Upper lobe of left lung (tissue), 6 donors: ENCODE data around the gene CYP2J2. TPM values are rescaled to one million over a fixed set of nuclear protein-coding genes. Genes with fewer than 3 reads are reported as not detected.
"Not testable (repeated sequence)": the region's sequence is repeated elsewhere in the genome, so short reads cannot be mapped to it uniquely, and the experiment has no call there.

Source experiments
- ATAC-seq, 2 donors: fragments of 200-7000 bp; cut with Tn5 transposase; one replicate each; pipeline ENCODE4 v1.9.1; 2022; ENCODE audit warnings: mild to moderate bottlenecking in 2 of 2, moderate library complexity in 2 of 2; ENCODE audit not compliant: low FRiP score in 2 of 2
- DNase-seq, 2 donors: peaks; one replicate each; pipeline ENCODE4 v3.0.0-alpha.2; 2019 to 2020
- H3K27ac ChIP-seq, 4 donors: fragments of 200-600 bp; sonication (generic); one replicate each; pipeline ENCODE4 v1.5.1; 2016 to 2019
- H3K27me3 ChIP-seq, 4 donors: fragments of 200-600 bp; sonication (generic); one replicate each; pipeline ENCODE4 v1.5.1; 2017 to 2019
- H3K36me3 ChIP-seq, 4 donors: fragments of 200-600 bp; sonication (generic); one replicate each; pipeline ENCODE4 v1.5.1; 2016 to 2019
- H3K4me1 ChIP-seq, 4 donors: fragments of 200-600 bp; sonication (generic); one replicate each; pipeline ENCODE4 v1.5.1; 2018 to 2019
- H3K4me3 ChIP-seq, 4 donors: fragments of 200-600 bp; sonication (generic); one replicate each; pipeline ENCODE4 v1.5.1; 2017 to 2019; ENCODE audit warnings: mild to moderate bottlenecking in 2 of 4, moderate library complexity in 1 of 4
- H3K9me3 ChIP-seq, 4 donors: fragments of 200-600 bp; sonication (generic); one replicate each; pipeline ENCODE4 v1.5.1; 2018 to 2019
- EP300 ChIP-seq, 4 donors: sonication (generic); formaldehyde crosslinking; IDR thresholded peaks; one replicate each; pipeline ENCODE4 v1.5.1; 2017; ENCODE audit warnings: antibody characterized with exemption in 4 of 4, control low read depth in 2 of 4
- POLR2A ChIP-seq, 4 donors: fragments of 450-650 bp; IDR thresholded peaks; one replicate each; pipeline ENCODE4 v1.5.1; 2016 to 2017; ENCODE audit warnings: antibody characterized with exemption in 4 of 4, mild to moderate bottlenecking in 2 of 4
- POLR2AphosphoS5 ChIP-seq, 2 donors: sonication (generic); formaldehyde crosslinking; IDR thresholded peaks; one replicate each; pipeline ENCODE4 v1.5.1; 2017; ENCODE audit warnings: antibody characterized with exemption in 2 of 2
- WGBS, 2 donors: methylation state at CpG; one replicate each; pipeline ENCODE4 v1.1.5; 2017 to 2018; 5-methylcytosine and 5-hydroxymethylcytosine counted together
- total RNA-seq, 6 donors: library from RNA; depleted of rRNA in 4 of 6; stranded (reverse); fragments of >200 nt in 4 of 6; gene quantifications; one replicate each; pipeline versions ENCODE4 v1.1.0 to v1.2.1, GENCODE V29; 2016 to 2021
- TF ChIP-seq, protein P1 (sequence below), 6 experiments: fragments of 450-650 bp in 4 of 6; fragments of 200-600 bp in 2 of 6; sonication (generic) in 2 of 6; IDR thresholded peaks; one replicate each; pipeline ENCODE4 v1.5.1; 2016 to 2019; ENCODE audit warnings: antibody characterized with exemption in 6 of 6
- donor health status: DM: no; HTN: no; CAD: no; lungs with moderate emphysema.
- donor health status: DM: no; HTN: yes; CAD: no; lungs with severe emphysema.

Gene CYP2J2
- total RNA-seq, 6 donors from 2014 or later = 1.4 to 13.1 (median 1.8) TPM

GRCh38 chr1:59857679-59858354 is 68.8 kb downstream of the CYP2J2 start:
- ATAC-seq = no peak
- no peaks in the 10 kb centered on the region for H3K9me3 ChIP-seq
- H3K27me3 ChIP-seq = no peaks in the 10 kb centered on the region
- no peaks in the 10 kb centered on the region for H3K4me1 ChIP-seq
- H3K27ac ChIP-seq = no peak overlapping the region
- H3K4me3 ChIP-seq = no peak overlapping the region
- DNase-seq = no peak
- no peaks in the 10 kb centered on the region for H3K36me3 ChIP-seq
- 90 to 93% methylated on average over 5 of the region's 5 CpGs for WGBS, 2 donors
- TF ChIP-seq, protein P1, sequence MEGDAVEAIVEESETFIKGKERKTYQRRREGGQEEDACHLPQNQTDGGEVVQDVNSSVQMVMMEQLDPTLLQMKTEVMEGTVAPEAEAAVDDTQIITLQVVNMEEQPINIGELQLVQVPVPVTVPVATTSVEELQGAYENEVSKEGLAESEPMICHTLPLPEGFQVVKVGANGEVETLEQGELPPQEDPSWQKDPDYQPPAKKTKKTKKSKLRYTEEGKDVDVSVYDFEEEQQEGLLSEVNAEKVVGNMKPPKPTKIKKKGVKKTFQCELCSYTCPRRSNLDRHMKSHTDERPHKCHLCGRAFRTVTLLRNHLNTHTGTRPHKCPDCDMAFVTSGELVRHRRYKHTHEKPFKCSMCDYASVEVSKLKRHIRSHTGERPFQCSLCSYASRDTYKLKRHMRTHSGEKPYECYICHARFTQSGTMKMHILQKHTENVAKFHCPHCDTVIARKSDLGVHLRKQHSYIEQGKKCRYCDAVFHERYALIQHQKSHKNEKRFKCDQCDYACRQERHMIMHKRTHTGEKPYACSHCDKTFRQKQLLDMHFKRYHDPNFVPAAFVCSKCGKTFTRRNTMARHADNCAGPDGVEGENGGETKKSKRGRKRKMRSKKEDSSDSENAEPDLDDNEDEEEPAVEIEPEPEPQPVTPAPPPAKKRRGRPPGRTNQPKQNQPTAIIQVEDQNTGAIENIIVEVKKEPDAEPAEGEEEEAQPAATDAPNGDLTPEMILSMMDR (IDR thresholded peaks at IDR 0.05) = no peak

DNA sequence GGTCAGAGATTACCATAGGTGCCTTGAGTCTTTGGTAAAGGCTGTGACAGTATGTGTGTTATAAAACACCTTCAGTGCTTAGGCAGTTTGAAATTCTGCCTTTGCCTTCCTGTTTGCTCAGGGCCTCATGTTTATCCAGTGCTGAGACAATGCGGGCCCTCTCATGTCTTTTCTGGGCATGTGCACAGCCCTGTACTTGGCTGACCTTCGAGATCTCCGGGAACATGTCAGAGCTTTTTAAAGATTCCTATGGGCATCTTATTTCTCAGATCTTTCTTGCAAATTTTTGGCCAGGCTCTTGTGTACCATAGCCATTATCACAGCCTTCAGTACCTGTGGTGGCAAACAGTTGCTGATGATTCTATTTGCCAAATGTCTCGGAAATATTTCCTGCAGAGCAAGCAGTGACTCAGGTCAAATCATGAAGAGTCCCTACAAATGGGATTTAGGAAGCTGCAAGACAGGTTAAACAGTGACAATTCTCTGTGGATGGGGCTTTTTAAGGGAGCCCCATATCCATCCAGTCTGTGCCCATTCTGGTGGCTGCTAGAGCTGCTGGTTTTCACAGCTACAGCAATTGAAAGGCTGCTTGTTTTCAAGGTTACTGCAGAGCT is 69.7 kb downstream of the CYP2J2 start:
- peak in 1 of 2 donors; percentile 29 for DNase-seq
- TF ChIP-seq POLR2AphosphoS5 (IDR thresholded peaks at IDR 0.05) (no peak), EP300 (IDR thresholded peaks at IDR 0.05) (no peak), POLR2A (IDR thresholded peaks at IDR 0.05) (no peak)
- TF ChIP-seq, protein P1 (IDR thresholded peaks at IDR 0.05) = no peak
- H3K4me3 ChIP-seq = no peak overlapping the region
- H3K4me1 ChIP-seq = no peaks in the 10 kb centered on the region
- ATAC-seq = no peak
- H3K36me3 ChIP-seq = no peaks in the 10 kb centered on the region
- 44 to 53% methylated on average over 4 of the region's 4 CpGs for WGBS, 2 donors
- H3K27me3 ChIP-seq = no peaks in the 10 kb centered on the region
- no peak overlapping the region for H3K27ac ChIP-seq
- H3K9me3 ChIP-seq = no peaks in the 10 kb centered on the region

DNA sequence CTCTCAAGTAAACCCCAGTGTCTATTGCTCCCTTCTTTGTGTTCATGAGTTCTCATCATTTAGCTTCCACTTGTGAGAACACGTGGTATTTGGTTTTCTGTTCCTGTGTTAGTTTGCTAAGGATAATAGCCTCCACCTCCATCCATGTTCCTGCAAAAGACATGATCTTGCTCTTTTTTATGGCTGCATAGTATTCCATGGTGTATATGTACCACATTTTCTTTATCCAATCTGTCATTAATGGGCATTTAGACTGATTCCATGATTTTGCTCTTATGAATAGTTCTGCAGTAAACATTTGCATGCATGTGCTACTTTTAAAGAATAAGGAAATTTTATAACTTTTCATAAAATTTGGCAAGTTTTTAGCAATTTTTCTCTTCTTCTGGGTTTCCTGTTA is 71.3 kb downstream of the CYP2J2 start:
- ATAC-seq, H3K36me3 ChIP-seq, H3K27ac ChIP-seq, H3K4me3 ChIP-seq, DNase-seq, H3K9me3 ChIP-seq, H3K4me1 ChIP-seq, H3K27me3 ChIP-seq: not testable (repeated sequence)
- WGBS, 2 donors = 100% methylated on average over 1 of the region's 1 CpG

- H3K36me3 ChIP-seq = no peaks in the 10 kb centered on the region
- H3K27ac ChIP-seq = no peak overlapping the region
- DNase-seq = no peak
- H3K27me3 ChIP-seq = no peaks in the 10 kb centered on the region
- no peak for TF ChIP-seq POLR2AphosphoS5 (IDR thresholded peaks at IDR 0.05)
- TF ChIP-seq, protein P1 (IDR thresholded peaks at IDR 0.05) = no peak
- no peak for TF ChIP-seq EP300 (IDR thresholded peaks at IDR 0.05)
- TF ChIP-seq POLR2A (IDR thresholded peaks at IDR 0.05) = no peak
- 91 to 96% methylated on average over 1 of the region's 1 CpG for WGBS, 2 donors
- no peak overlapping the region for H3K4me3 ChIP-seq
- no peak for ATAC-seq
- H3K4me1 ChIP-seq = no peaks in the 10 kb centered on the region
- no peaks in the 10 kb centered on the region for H3K9me3 ChIP-seq
Measured at GRCh38 chr1:59852117-59852516, 74.5 kb downstream of the CYP2J2 start.

DNA sequence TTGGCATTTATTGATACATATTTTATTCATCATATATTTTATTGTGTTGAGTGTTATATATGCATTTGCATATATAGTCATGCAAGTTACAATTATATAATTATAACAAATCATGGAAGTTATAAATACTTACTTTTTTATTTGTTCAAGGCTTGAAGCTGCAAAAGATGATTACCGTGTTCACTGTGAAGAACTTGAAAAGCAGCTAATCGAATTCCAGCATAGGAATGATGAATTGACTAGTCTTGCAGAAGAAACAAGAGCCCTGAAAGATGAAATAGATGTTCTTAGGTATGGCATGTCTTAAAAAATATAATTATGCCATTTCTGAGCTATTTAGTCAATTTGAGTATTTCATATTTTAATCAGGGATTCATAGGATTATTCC is 79.7 kb downstream of the CYP2J2 start:
- WGBS, 2 donors = 93 to 94% methylated on average over 2 of the region's 2 CpGs
- H3K9me3 ChIP-seq = no peaks in the 10 kb centered on the region
- no peak overlapping the region for H3K27ac ChIP-seq
- no peak for TF ChIP-seq EP300 (IDR thresholded peaks at IDR 0.05)
- TF ChIP-seq, protein P1 (IDR thresholded peaks at IDR 0.05) = no peak
- TF ChIP-seq POLR2AphosphoS5 (IDR thresholded peaks at IDR 0.05) = no peak
- TF ChIP-seq POLR2A (IDR thresholded peaks at IDR 0.05) = no peak
- DNase-seq (no peak), ATAC-seq (no peak)
- H3K27me3 ChIP-seq = no peaks in the 10 kb centered on the region
- H3K4me1 ChIP-seq = no peaks in the 10 kb centered on the region
- no peak overlapping the region for H3K4me3 ChIP-seq
- no peaks in the 10 kb centered on the region for H3K36me3 ChIP-seq
